ENCODE results near the gene DAGLA. TPM values are rescaled to one million over a fixed set of nuclear protein-coding genes. Genes with fewer than 3 reads are reported as not detected.
A peak's percentile ranks its signal among the peaks of the same experiment; 100 is the strongest.

DAGLA gene
- total RNA-seq, 2 experiments from 2014 or later: 0.52 to 0.73 TPM

GRCh38 chr11:61775106-61775505 lies 94.9 kb downstream of the DAGLA start:
- CTCF ChIA-PET: no interaction called here
- Mint-ChIP-seq H3K9me3 (no peaks in the 10 kb centered on the region), H3K4me1 (ENCODE audit: low read depth) (peaks cover 16% of the 10 kb centered on the region), H3K27ac (no peak overlapping the region), H3K36me3 (ENCODE audit: low read depth) (no peaks in the 10 kb centered on the region), H3K27me3 (no peaks in the 10 kb centered on the region), H3K4me3 (peak overlapping the region; percentile 68)
- Histone ChIP-seq H3K9me3 (ENCODE audit: control insufficient read depth in 1 of 2, insufficient read depth in 1 of 2, low read length in 2 of 2) (no peaks in the 10 kb centered on the region), H3K27me3 (ENCODE audit: control insufficient read depth in 1 of 2, insufficient read depth in 2 of 2, low read length in 2 of 2) (no peaks in the 10 kb centered on the region), H3K27ac (ENCODE audit: low read depth in 1 of 2, low read length in 2 of 2) (no peak overlapping the region), H3K36me3 (ENCODE audit: insufficient read depth, low read length) (no peaks in the 10 kb centered on the region), H3K4me1 (ENCODE audit: insufficient read depth, low read length) (peaks cover 39% of the 10 kb centered on the region), H3K4me3 (ENCODE audit: low read length) (no peak overlapping the region)
- TF ChIP-seq, protein P1, sequence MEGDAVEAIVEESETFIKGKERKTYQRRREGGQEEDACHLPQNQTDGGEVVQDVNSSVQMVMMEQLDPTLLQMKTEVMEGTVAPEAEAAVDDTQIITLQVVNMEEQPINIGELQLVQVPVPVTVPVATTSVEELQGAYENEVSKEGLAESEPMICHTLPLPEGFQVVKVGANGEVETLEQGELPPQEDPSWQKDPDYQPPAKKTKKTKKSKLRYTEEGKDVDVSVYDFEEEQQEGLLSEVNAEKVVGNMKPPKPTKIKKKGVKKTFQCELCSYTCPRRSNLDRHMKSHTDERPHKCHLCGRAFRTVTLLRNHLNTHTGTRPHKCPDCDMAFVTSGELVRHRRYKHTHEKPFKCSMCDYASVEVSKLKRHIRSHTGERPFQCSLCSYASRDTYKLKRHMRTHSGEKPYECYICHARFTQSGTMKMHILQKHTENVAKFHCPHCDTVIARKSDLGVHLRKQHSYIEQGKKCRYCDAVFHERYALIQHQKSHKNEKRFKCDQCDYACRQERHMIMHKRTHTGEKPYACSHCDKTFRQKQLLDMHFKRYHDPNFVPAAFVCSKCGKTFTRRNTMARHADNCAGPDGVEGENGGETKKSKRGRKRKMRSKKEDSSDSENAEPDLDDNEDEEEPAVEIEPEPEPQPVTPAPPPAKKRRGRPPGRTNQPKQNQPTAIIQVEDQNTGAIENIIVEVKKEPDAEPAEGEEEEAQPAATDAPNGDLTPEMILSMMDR (IDR thresholded peaks at IDR 0.05): no peak
- POLR2A ChIA-PET: interaction anchor here (0.9 kb wide), 1 partner anchor 13 kb away, joined by 3 read pairs; no protein-coding TSS in a partner anchor
- intact Hi-C loops (cut with DNase I, micrococcal nuclease): no loop called here
- no peak for DNase-seq
- no peak for ATAC-seq (ENCODE audit: poor library complexity)

DNA sequence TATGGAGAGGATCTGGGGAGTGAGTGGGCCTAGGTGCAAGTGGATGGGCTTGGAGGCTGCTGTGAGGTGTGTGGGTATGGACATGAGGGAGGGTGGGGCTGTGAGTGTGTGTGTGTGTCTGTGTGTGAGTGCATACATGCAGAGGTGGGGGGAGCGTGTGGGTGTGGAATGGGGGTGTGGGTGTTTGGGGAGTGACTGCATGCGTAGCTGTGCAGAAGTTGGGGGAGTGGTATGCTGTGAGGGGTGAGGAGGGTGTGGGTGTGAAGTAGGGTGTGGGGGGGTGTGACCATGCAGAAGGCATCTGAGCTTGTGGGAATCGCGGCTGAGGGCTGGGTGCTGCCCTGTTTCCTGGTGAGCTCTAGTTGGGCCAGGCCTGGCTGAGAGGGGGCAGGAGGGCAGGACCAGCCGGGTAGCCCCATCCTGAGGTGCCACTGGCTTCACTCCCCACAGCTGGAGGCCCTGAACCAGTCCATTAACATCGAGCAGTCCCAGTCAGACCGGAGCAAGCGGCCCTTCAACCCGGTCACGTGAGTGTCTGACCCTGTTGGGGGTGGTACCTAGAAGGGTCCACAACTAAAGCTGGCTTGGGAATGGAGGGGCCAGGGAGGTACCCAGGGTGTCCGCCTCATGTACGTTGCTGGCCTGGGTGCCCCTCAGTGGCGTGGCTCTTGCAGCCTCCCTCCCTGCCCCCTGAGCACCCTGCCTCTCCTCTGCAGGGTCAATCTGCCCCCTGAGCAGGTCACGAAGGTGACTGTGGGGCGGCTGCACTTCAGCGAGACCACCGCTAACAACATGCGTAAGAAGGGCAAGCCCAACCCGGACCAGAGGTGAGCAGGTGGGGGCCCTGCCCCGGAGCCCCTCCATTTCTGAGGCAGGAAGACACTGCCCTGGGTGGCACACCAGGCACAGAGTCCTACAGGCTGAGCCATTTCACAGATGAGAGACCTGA lies 95.7 kb downstream of the DAGLA start:
- Histone ChIP-seq H3K27me3 (ENCODE audit: control insufficient read depth in 1 of 2, insufficient read depth in 2 of 2, low read length in 2 of 2) (no peaks in the 10 kb centered on the region), H3K4me1 (ENCODE audit: insufficient read depth, low read length) (peaks cover 39% of the 10 kb centered on the region), H3K4me3 (ENCODE audit: low read length) (no peak overlapping the region), H3K9me3 (ENCODE audit: control insufficient read depth in 1 of 2, insufficient read depth in 1 of 2, low read length in 2 of 2) (no peaks in the 10 kb centered on the region), H3K36me3 (ENCODE audit: insufficient read depth, low read length) (no peaks in the 10 kb centered on the region), H3K27ac (ENCODE audit: low read depth in 1 of 2, low read length in 2 of 2) (no peak overlapping the region)
- Mint-ChIP-seq H3K4me1 (ENCODE audit: low read depth) (peaks cover 16% of the 10 kb centered on the region), H3K4me3 (peak overlapping the region; percentile 68), H3K36me3 (ENCODE audit: low read depth) (no peaks in the 10 kb centered on the region), H3K9me3 (no peaks in the 10 kb centered on the region), H3K27ac (no peak overlapping the region), H3K27me3 (no peaks in the 10 kb centered on the region)
- intact Hi-C loops (cut with DNase I, micrococcal nuclease): no loop called here
- ATAC-seq (ENCODE audit: poor library complexity) (no peak), DNase-seq (peak in 1 of 14 experiments; percentile 32)
- TF ChIP-seq, protein P1 (IDR thresholded peaks at IDR 0.05): no peak
- POLR2A ChIA-PET: interaction anchor here (0.9 kb wide), 1 partner anchor 12 kb away, joined by 3 read pairs; no protein-coding TSS in a partner anchor
- CTCF ChIA-PET: no interaction called here

GRCh38 chr11:61776561-61777075 lies 96.4 kb downstream of the DAGLA start:
- CTCF ChIA-PET: interaction anchor here (1.5 kb wide), 1 partner anchor 21 kb away, joined by 8 read pairs; no protein-coding TSS in a partner anchor
- no peaks in the 10 kb centered on the region for H3K27me3 ChIP-seq (ENCODE audit: control insufficient read depth in 1 of 2, insufficient read depth in 2 of 2, low read length in 2 of 2)
- H3K4me1 ChIP-seq (ENCODE audit: insufficient read depth, low read length): peaks cover 39% of the 10 kb centered on the region
- peak; percentile 47 for ATAC-seq (ENCODE audit: poor library complexity)
- POLR2A ChIA-PET: no interaction called here
- no peaks in the 10 kb centered on the region for H3K36me3 ChIP-seq (ENCODE audit: insufficient read depth, low read length)
- no peak overlapping the region for H3K27ac Mint-ChIP-seq
- DNase-seq: peak; percentile 27 to 71 (median 44)
- no peaks in the 10 kb centered on the region for H3K27me3 Mint-ChIP-seq
- H3K9me3 Mint-ChIP-seq: no peaks in the 10 kb centered on the region
- TF ChIP-seq, protein P1 (IDR thresholded peaks at IDR 0.05): no peak
- H3K27ac ChIP-seq (ENCODE audit: low read depth in 1 of 2, low read length in 2 of 2): no peak overlapping the region
- no peaks in the 10 kb centered on the region for H3K36me3 Mint-ChIP-seq (ENCODE audit: low read depth)
- peak overlapping the region; percentile 68 for H3K4me3 Mint-ChIP-seq
- H3K9me3 ChIP-seq (ENCODE audit: control insufficient read depth in 1 of 2, insufficient read depth in 1 of 2, low read length in 2 of 2): no peaks in the 10 kb centered on the region
- H3K4me3 ChIP-seq (ENCODE audit: low read length): peak overlapping the region; percentile 55
- intact Hi-C loops (cut with DNase I, micrococcal nuclease): no loop called here
- peaks cover 16% of the 10 kb centered on the region for H3K4me1 Mint-ChIP-seq (ENCODE audit: low read depth)

All from CD4-positive, alpha-beta T cell (primary cell).